DND-41 (cell line): ENCODE measurements around the gene FKBP8.

Experiments used
- CTCF ChIP-seq: IDR thresholded peaks from 2 replicates; pipeline ENCODE4 v1.5.1; 2012; ENCODE audit warnings: borderline replicate concordance, low read length, moderate library complexity, mild to moderate bottlenecking; ENCODE audit not compliant: poor library complexity, severe bottlenecking; ENCODE audit errors: extremely low read depth
- EZH2 ChIP-seq: IDR thresholded peaks from 3 replicates; pipeline ENCODE4 v1.6.1; 2012; ENCODE audit warnings: borderline replicate concordance, low read depth, mild to moderate bottlenecking, moderate library complexity, low read length, inconsistent platforms; ENCODE audit not compliant: severe bottlenecking

GRCh38 chr19:18559685-18560084, 16.3 kb upstream of the FKBP8 start:
- no peak for TF ChIP-seq CTCF
- TF ChIP-seq EZH2, result no peak
